ACHN (cell line): ENCODE measurements around the gene MYO5C.

ENCODE experiments used
- DNase-seq: peaks from one replicate; pipeline ENCODE4 v3.0.0-alpha.2; 2015
- in situ Hi-C: cut with HindIII; loops from 2 replicates; pipeline ENCODE4 v1.10.0; 2017; ENCODE audit warnings: low sequenced_read_pairs, low pct_ligation_motif_present, low pct_unique_long_range_greater_than_20kb

Gene MYO5C

GRCh38 chr15:52146776-52147175 is 148.8 kb downstream of the MYO5C start:
- no peak for DNase-seq
- in situ Hi-C loops: no loop called here

GRCh38 chr15:52146261-52146660 is 149.3 kb downstream of the MYO5C start:
- DNase-seq: no peak
- in situ Hi-C loops: no loop called here

GRCh38 chr15:52144656-52145178 is 150.9 kb downstream of the MYO5C start:
- peak; percentile 45 for DNase-seq
- in situ Hi-C loops: no loop called here

GRCh38 chr15:52143873-52144272 is 151.7 kb downstream of the MYO5C start:
- in situ Hi-C loops: no loop called here
- DNase-seq: peak; percentile 93
